Ovary (tissue), 3 donors: ENCODE results near the gene CYP4Z1.
"Not testable (repeated sequence)": the region's sequence is repeated elsewhere in the genome, so short reads cannot be mapped to it uniquely, and the experiment has no call there.

Source experiments
- CTCF ChIP-seq, 3 donors: fragments of 450-650 bp in 2 of 3; fragments of 200-600 bp in 1 of 3; IDR thresholded peaks; one replicate each; pipeline versions ENCODE4 v1.5.1 to v1.8.0; 2016 to 2022; ENCODE audit warnings: antibody characterized with exemption in 3 of 3, mild to moderate bottlenecking in 1 of 3
- POLR2A ChIP-seq: fragments of 450-650 bp; IDR thresholded peaks from one replicate; pipeline ENCODE4 v1.6.1; 2017; ENCODE audit warnings: antibody characterized with exemption, mild to moderate bottlenecking, moderate library complexity
- donor health status: DM: no; HTN: no; CAD: no.

- TF ChIP-seq CTCF (IDR thresholded peaks at IDR 0.05); POLR2A: not testable (repeated sequence)
Observed at GRCh38 chr1:47132665-47133064, 65.6 kb downstream of the CYP4Z1 start.
